Activated CD8-positive, alpha-beta memory T cell treated with anti-CD3 and anti-CD28 coated beads for 36 hours (primary cell): Measurements from ENCODE around the gene LRRC15. TPM values are rescaled to one million over a fixed set of nuclear protein-coding genes. Genes with fewer than 3 reads are reported as not detected.

Experiments
- CTCF ChIA-PET: fragments of 350-600 bp; sonication (Branson Sonifier 250); formaldehyde crosslinking; loops from one replicate; lab custom pipeline; 2021; ENCODE audit warnings: antibody characterized with exemption; lab: Charles Lee
- POLR2A ChIA-PET: fragments of 350-600 bp; sonication (Branson Sonifier 250); formaldehyde crosslinking; loops from one replicate; lab custom pipeline; 2021; ENCODE audit warnings: antibody characterized with exemption; lab: Charles Lee
- total RNA-seq, 2 experiments: library from RNA; stranded (reverse); gene quantifications; one replicate each; pipeline ENCODE4 v1.2.3, GENCODE V29; 2021

LRRC15 gene
- total RNA-seq, 2 experiments from 2014 or later, result not detected

- CTCF ChIA-PET, result interaction anchor here (0.9 kb wide), 1 partner anchor 9 kb away, joined by 3 read pairs; no protein-coding TSS in a partner anchor
- POLR2A ChIA-PET, result no interaction called here
Measured at GRCh38 chr3:194370753-194371152, 1.2 kb upstream of the LRRC15 start.

- POLR2A ChIA-PET, result no interaction called here
- CTCF ChIA-PET, result no interaction called here
Measured at GRCh38 chr3:194368918-194369317, 625 bp downstream of the LRRC15 start.

GRCh38 chr3:194367992-194368841 lies 1.3 kb downstream of the LRRC15 start:
- ChIA-PET CTCF (no interaction called here), POLR2A (no interaction called here)

GRCh38 chr3:194365978-194366490 lies 3.5 kb downstream of the LRRC15 start:
- CTCF ChIA-PET, result interaction anchor here (0.8 kb wide), 1 partner anchor 104 kb away, joined by 3 read pairs; no protein-coding TSS in a partner anchor
- POLR2A ChIA-PET, result no interaction called here

- ChIA-PET POLR2A (no interaction called here), CTCF (interaction anchor here (0.8 kb wide), 1 partner anchor 104 kb away, joined by 3 read pairs; no protein-coding TSS in a partner anchor)
Measured at GRCh38 chr3:194365526-194365925, 4.0 kb downstream of the LRRC15 start.

- POLR2A ChIA-PET, result no interaction called here
- CTCF ChIA-PET, result interaction anchor here (0.7 to 1.0 kb wide), 2 partner anchors 21 to 31 kb away, joined by 3 read pairs; no protein-coding TSS in a partner anchor
Measured at GRCh38 chr3:194364652-194365434, 4.7 kb downstream of the LRRC15 start.

GRCh38 chr3:194364314-194364651 lies 5.3 kb downstream of the LRRC15 start:
- CTCF ChIA-PET, result interaction anchor here (0.7 to 2.1 kb wide), 4 partner anchors 21 to 30 kb away, joined by 3 to 5 read pairs (median 4); no protein-coding TSS in a partner anchor
- POLR2A ChIA-PET, result no interaction called here

- ChIA-PET CTCF (no interaction called here), POLR2A (no interaction called here)
Measured at GRCh38 chr3:194360568-194360967, 9.0 kb downstream of the LRRC15 start.

- ChIA-PET POLR2A (no interaction called here), CTCF (no interaction called here)
Measured at GRCh38 chr3:194357681-194358080, 11.9 kb downstream of the LRRC15 start.

GRCh38 chr3:194355379-194355778 lies 14.2 kb downstream of the LRRC15 start:
- CTCF ChIA-PET, result no interaction called here
- POLR2A ChIA-PET, result no interaction called here

- ChIA-PET POLR2A (no interaction called here), CTCF (interaction anchor here (0.7 kb wide), 2 partner anchors 32 to 48 kb away, joined by 3 read pairs; no protein-coding TSS in a partner anchor)
Measured at GRCh38 chr3:194354315-194354714, 15.2 kb downstream of the LRRC15 start.

GRCh38 chr3:194352667-194353246 lies 16.8 kb downstream of the LRRC15 start:
- CTCF ChIA-PET, result interaction anchor here (1.0 kb wide), 1 partner anchor 9 kb away, joined by 3 read pairs; no protein-coding TSS in a partner anchor
- POLR2A ChIA-PET, result no interaction called here

- POLR2A ChIA-PET, result no interaction called here
- CTCF ChIA-PET, result no interaction called here
Measured at GRCh38 chr3:194351952-194352536, 17.5 kb downstream of the LRRC15 start.

GRCh38 chr3:194351080-194351672 lies 18.4 kb downstream of the LRRC15 start, which contains the start of gene CPN2:
TSS of gene CPN2 (minus strand) at chr3:194351328. CDS start at chr3:194342702, 8,626 bp downstream.
- POLR2A ChIA-PET, result no interaction called here

GRCh38 chr3:194350726-194351071 lies 18.8 kb downstream of the LRRC15 start:
- CTCF ChIA-PET, result no interaction called here
- POLR2A ChIA-PET, result no interaction called here

More at GRCh38 chr3:194351080-194351672, 18.4 kb downstream of the LRRC15 start, which contains the start of gene CPN2:
- CTCF ChIA-PET, result no interaction called here

GRCh38 chr3:194348354-194348753 lies 21.2 kb downstream of the LRRC15 start:
- CTCF ChIA-PET, result no interaction called here
- POLR2A ChIA-PET, result no interaction called here

- CTCF ChIA-PET, result interaction anchor here (1.0 to 1.1 kb wide), 2 partner anchors 24 to 57 kb away, joined by 3 read pairs; no protein-coding TSS in a partner anchor
- POLR2A ChIA-PET, result no interaction called here
Measured at GRCh38 chr3:194346621-194347020, 22.9 kb downstream of the LRRC15 start.

GRCh38 chr3:194346035-194346434 lies 23.5 kb downstream of the LRRC15 start:
- POLR2A ChIA-PET, result no interaction called here
- CTCF ChIA-PET, result interaction anchor here (1.0 to 1.9 kb wide), 4 partner anchors 12 to 58 kb away, joined by 3 to 7 read pairs (median 4); no protein-coding TSS in a partner anchor
